ENCODE measurements around the gene DOP1A.

The DOP1A gene

DNA sequence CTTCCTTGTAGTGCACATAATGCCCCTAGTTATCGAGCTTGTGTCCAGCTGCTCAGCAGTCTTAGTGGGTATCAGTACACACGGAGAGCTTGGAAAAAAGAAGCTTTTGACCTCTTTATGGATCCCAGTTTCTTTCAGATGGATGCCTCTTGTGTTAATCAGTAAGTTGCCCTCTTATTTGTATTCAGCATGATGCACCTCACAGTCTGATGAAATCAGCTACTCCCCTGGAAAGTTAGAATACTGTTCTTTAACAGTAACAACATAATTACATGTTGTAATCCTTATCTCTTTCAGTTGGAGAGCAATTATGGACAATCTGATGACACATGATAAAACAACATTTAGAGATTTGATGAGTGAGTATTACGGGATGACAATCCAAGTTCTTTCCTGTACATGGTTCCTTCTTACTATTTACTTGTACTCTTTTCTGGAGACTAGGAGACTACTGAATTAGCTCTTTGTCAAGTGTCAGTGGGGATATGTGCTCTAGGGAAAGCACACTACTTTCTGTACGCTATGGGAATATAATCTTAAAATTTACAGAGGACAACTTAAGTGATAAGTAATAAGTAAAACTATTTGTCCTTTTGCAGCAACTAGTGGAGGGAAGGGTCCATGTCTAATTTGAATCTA, 86.5 kb downstream of the DOP1A start:
- TF ChIP-seq CTCF (IDR thresholded peaks at IDR 0.05) = no peak
- Histone ChIP-seq H3K27me3 (no peaks in the 10 kb centered on the region), H3K36me3 (peaks cover 80% of the 10 kb centered on the region), H3K4me3 (ENCODE audit: low read depth in 1 of 2, low read length in 1 of 2) (no peak overlapping the region), H3K9me3 (no peaks in the 10 kb centered on the region), H3K4me1 (ENCODE audit: control insufficient read depth in 1 of 2, insufficient read depth in 1 of 2, low read depth in 1 of 2, low read length in 1 of 2) (no peaks in the 10 kb centered on the region), H3K27ac (no peak overlapping the region)

- no peaks in the 10 kb centered on the region for H3K4me1 ChIP-seq (ENCODE audit: control insufficient read depth in 1 of 2, insufficient read depth in 1 of 2, low read depth in 1 of 2, low read length in 1 of 2)
- peaks cover 87% of the 10 kb centered on the region for H3K36me3 ChIP-seq
- no peak for TF ChIP-seq CTCF (IDR thresholded peaks at IDR 0.05)
- H3K27me3 ChIP-seq = no peaks in the 10 kb centered on the region
- no peak overlapping the region for H3K27ac ChIP-seq
- H3K4me3 ChIP-seq (ENCODE audit: low read depth in 1 of 2, low read length in 1 of 2) = no peak overlapping the region
- no peaks in the 10 kb centered on the region for H3K9me3 ChIP-seq
Measured at GRCh38 chr6:83155794-83156193, 88.3 kb downstream of the DOP1A start.

GRCh38 chr6:83160167-83160566, 92.7 kb downstream of the DOP1A start:
- Histone ChIP-seq H3K9me3 (no peaks in the 10 kb centered on the region), H3K36me3 (peaks cover 85% of the 10 kb centered on the region), H3K27me3 (no peaks in the 10 kb centered on the region), H3K4me1 (ENCODE audit: control insufficient read depth in 1 of 2, insufficient read depth in 1 of 2, low read depth in 1 of 2, low read length in 1 of 2) (no peaks in the 10 kb centered on the region), H3K4me3 (ENCODE audit: low read depth in 1 of 2, low read length in 1 of 2) (no peak overlapping the region), H3K27ac (no peak overlapping the region)
- TF ChIP-seq CTCF (IDR thresholded peaks at IDR 0.05) = no peak

- no peak for TF ChIP-seq CTCF (IDR thresholded peaks at IDR 0.05)
- H3K36me3 ChIP-seq = peaks cover 89% of the 10 kb centered on the region
Measured at GRCh38 chr6:83167726-83168278, 100.3 kb downstream of the DOP1A start.

DNA sequence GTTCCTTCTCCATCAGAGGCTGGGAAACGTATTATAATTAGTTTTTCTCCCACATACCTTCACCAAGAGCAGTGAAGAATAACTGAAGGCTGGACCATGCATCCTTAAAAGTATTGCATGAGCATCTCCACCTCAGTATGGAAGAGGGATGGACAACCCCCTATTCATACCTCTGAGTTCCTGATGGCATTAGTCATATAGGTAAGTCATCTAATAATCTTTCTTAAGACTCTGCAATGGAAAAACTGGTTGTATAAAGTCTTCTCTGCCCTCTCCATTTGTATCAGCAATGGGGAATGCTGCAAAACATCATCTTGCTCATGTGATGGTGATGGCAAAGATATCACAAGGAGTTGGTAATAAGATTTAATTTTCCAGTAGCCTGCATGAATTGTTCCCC, 101.1 kb downstream of the DOP1A start:
- TF ChIP-seq CTCF (IDR thresholded peaks at IDR 0.05) = no peak
- peaks cover 89% of the 10 kb centered on the region for H3K36me3 ChIP-seq

More at GRCh38 chr6:83167726-83168278, 100.3 kb downstream of the DOP1A start:
- Histone ChIP-seq H3K27ac (no peak overlapping the region), H3K4me1 (ENCODE audit: control insufficient read depth in 1 of 2, insufficient read depth in 1 of 2, low read depth in 1 of 2, low read length in 1 of 2) (no peaks in the 10 kb centered on the region), H3K4me3 (ENCODE audit: low read depth in 1 of 2, low read length in 1 of 2) (no peak overlapping the region), H3K9me3 (no peaks in the 10 kb centered on the region), H3K27me3 (no peaks in the 10 kb centered on the region)

More for the DNA sequence above, 101.1 kb downstream of the DOP1A start:
- H3K9me3 ChIP-seq = no peaks in the 10 kb centered on the region
- no peaks in the 10 kb centered on the region for H3K27me3 ChIP-seq
- H3K4me1 ChIP-seq (ENCODE audit: control insufficient read depth in 1 of 2, insufficient read depth in 1 of 2, low read depth in 1 of 2, low read length in 1 of 2) = no peaks in the 10 kb centered on the region
- no peak overlapping the region for H3K4me3 ChIP-seq (ENCODE audit: low read depth in 1 of 2, low read length in 1 of 2)
- H3K27ac ChIP-seq = no peak overlapping the region

Data from neutrophil (primary cell).